HepG2 (cell line): ENCODE measurements around the gene NUAK2. TPM values are rescaled to one million over a fixed set of nuclear protein-coding genes. Genes with fewer than 3 reads are reported as not detected.

Experiments used
- CBX2 ChIP-seq, 2 experiments: fragments of 200-600 bp in 1 of 2; sonication (generic); formaldehyde crosslinking in 1 of 2; IDR thresholded peaks; 2 replicates each; pipeline versions ENCODE4 v1.7.0 to v1.8.1; 2018 to 2022; ENCODE audit warnings: low read depth in 2 of 2, low read length in 1 of 2, mild to moderate bottlenecking in 1 of 2, missing genetic modification reagents in 1 of 2
- GTF3A ChIP-seq: sonication (generic); formaldehyde crosslinking; conservative IDR thresholded peaks from 2 replicates; pipeline ENCODE4 v1.4.0; 2020; ENCODE audit warnings: mild to moderate bottlenecking, missing genetic modification reagents
- HOXD1 ChIP-seq: sonication (generic); formaldehyde crosslinking; IDR thresholded peaks from 2 replicates; pipeline ENCODE4 v1.5.0; 2020; ENCODE audit warnings: missing genetic modification reagents
- MED13 ChIP-seq: sonication (generic); formaldehyde crosslinking; IDR thresholded peaks from 2 replicates; pipeline ENCODE4 v1.5.0; 2020; ENCODE audit warnings: missing genetic modification reagents
- NFIC ChIP-seq: IDR thresholded peaks from 2 replicates; pipeline ENCODE4 v1.6.1; 2012; ENCODE audit warnings: mild to moderate bottlenecking, low read length, inconsistent platforms
- NRL ChIP-seq: sonication (generic); formaldehyde crosslinking; IDR thresholded peaks from 2 replicates; pipeline ENCODE4 v1.5.0; 2020; ENCODE audit warnings: missing genetic modification reagents, mild to moderate bottlenecking, moderate library complexity, borderline replicate concordance
- PATZ1 ChIP-seq: sonication (generic); formaldehyde crosslinking; IDR thresholded peaks from 2 replicates; pipeline ENCODE4 v1.4.0; 2020; ENCODE audit warnings: missing genetic modification reagents
- PRPF4 ChIP-seq: fragments of 200-400 bp; formaldehyde crosslinking; IDR thresholded peaks from 2 replicates; pipeline ENCODE4 v1.6.1; 2016; ENCODE audit warnings: low read length, low read depth; ENCODE audit not compliant: poor library complexity, severe bottlenecking
- RFX5 ChIP-seq: IDR thresholded peaks from 2 replicates; pipeline ENCODE4 v1.6.1; 2011; ENCODE audit warnings: low read depth, low read length, improper control_type of control experiment
- SSRP1 ChIP-seq: IDR thresholded peaks from 2 replicates; pipeline ENCODE4 v1.6.1; 2016; ENCODE audit warnings: control low read depth
- TBX2 ChIP-seq: sonication (generic); formaldehyde crosslinking; IDR thresholded peaks from 2 replicates; pipeline ENCODE4 v1.5.0; 2020; ENCODE audit warnings: missing genetic modification reagents, mild to moderate bottlenecking, borderline replicate concordance
- ZFP62 ChIP-seq: sonication (generic); formaldehyde crosslinking; IDR thresholded peaks from 2 replicates; pipeline ENCODE4 v1.4.0; 2020; ENCODE audit warnings: missing genetic modification reagents
- ZNF143 ChIP-seq: sonication (generic); formaldehyde crosslinking; IDR thresholded peaks from 2 replicates; pipeline ENCODE4 v1.4.0; 2020; ENCODE audit warnings: missing genetic modification reagents
- ZNF251 ChIP-seq: sonication (generic); formaldehyde crosslinking; IDR thresholded peaks from 2 replicates; pipeline ENCODE4 v1.9.0; 2021; ENCODE audit warnings: mild to moderate bottlenecking, missing genetic modification reagents
- ZNF331 ChIP-seq: sonication (generic); formaldehyde crosslinking; IDR thresholded peaks from 2 replicates; pipeline ENCODE4 v1.4.0; 2020; ENCODE audit warnings: missing genetic modification reagents
- ZNF441 ChIP-seq: sonication (generic); formaldehyde crosslinking; IDR thresholded peaks from 2 replicates; pipeline ENCODE4 v1.7.0; 2021; ENCODE audit warnings: missing genetic modification reagents, borderline replicate concordance
- ZNF607 ChIP-seq: sonication (generic); formaldehyde crosslinking; IDR thresholded peaks from 2 replicates; pipeline ENCODE4 v1.5.1; 2020; ENCODE audit warnings: missing genetic modification reagents, mild to moderate bottlenecking, borderline replicate concordance
- ZNF678 ChIP-seq: sonication (generic); formaldehyde crosslinking; IDR thresholded peaks from 2 replicates; pipeline ENCODE4 v1.4.0; 2020; ENCODE audit warnings: mild to moderate bottlenecking, missing genetic modification reagents
- ZNF720 ChIP-seq: sonication (generic); formaldehyde crosslinking; IDR thresholded peaks from 2 replicates; pipeline ENCODE4 v1.4.0; 2020; ENCODE audit warnings: missing genetic modification reagents
- ZSCAN25 ChIP-seq: sonication (generic); formaldehyde crosslinking; IDR thresholded peaks from 2 replicates; pipeline ENCODE4 v1.8.0; 2022; ENCODE audit warnings: mild to moderate bottlenecking, missing genetic modification reagents
- polyA plus RNA-seq, 8 experiments: library from polyadenylated mRNA; depleted of rRNA in 3 of 8; stranded (reverse) in 7 of 8; unstranded in 1 of 8; fragments of >200 nt; fragmentation: Illumina TruSeq in 4 of 8; extraction: Trizol in 4 of 8; gene quantifications; 2 replicates each; pipeline versions ENCODE4 v1.2.1 to v1.2.3, GENCODE V29; 2011 to 2016; ENCODE audit warnings: low read depth in 4 of 8, missing spikeins in 1 of 8, mixed read lengths in 1 of 8; ENCODE audit not compliant: insufficient read depth in 1 of 8
- total RNA-seq, 5 experiments: library from RNA; depleted of rRNA; stranded (reverse); fragments of >200 nt; fragmentation: Illumina TruSeq; extraction: Trizol; gene quantifications; 2 replicates each; pipeline ENCODE4 v1.2.3, GENCODE V29; 2016; ENCODE audit warnings: low read depth in 1 of 5
- TF ChIP-seq, protein P1 (sequence below): sonication (generic); formaldehyde crosslinking; IDR thresholded peaks from 2 replicates; pipeline ENCODE4 v1.4.0; 2020; ENCODE audit warnings: missing genetic modification reagents
- TF ChIP-seq, protein P2 (sequence below): sonication (generic); formaldehyde crosslinking; IDR thresholded peaks from 2 replicates; pipeline ENCODE4 v1.8.1; 2022; ENCODE audit warnings: low read depth, mild to moderate bottlenecking, missing genetic modification reagents
- TF ChIP-seq, protein P3 (sequence below): sonication (generic); formaldehyde crosslinking; IDR thresholded peaks from 2 replicates; pipeline ENCODE4 v1.4.0; 2020; ENCODE audit warnings: missing genetic modification reagents

Gene NUAK2
- total and polyA plus RNA-seq, 2 of the 13 experiments (the other 11 are each of a cell fraction or from before 2014, with no cell fraction given): 0.75 to 1.1 TPM

- TF ChIP-seq ZNF251 (CRISPR knock-in tag) (no peak), ZNF441 (CRISPR knock-in tag) (peak; percentile 97), CBX2 (IDR thresholded peaks at IDR 0.05; ENCODE audit: low read depth, low read length) (no peak), CBX2 (CRISPR knock-in tag; IDR thresholded peaks at IDR 0.05; ENCODE audit: low read depth) (no peak), NFIC (no peak), GTF3A (CRISPR knock-in tag) (no peak), ZNF720 (CRISPR knock-in tag) (no peak), TBX2 (CRISPR knock-in tag) (no peak), PATZ1 (peak; percentile 72), ZNF607 (no peak), ZNF331 (0 out of 2 replicates have a peak, but pooled peaks have one; percentile 21), ZFP62 (CRISPR knock-in tag) (no peak), ZSCAN25 (CRISPR knock-in tag) (no peak), HOXD1 (CRISPR knock-in tag) (no peak), MED13 (CRISPR knock-in tag) (no peak), ZNF143 (CRISPR knock-in tag) (no peak), RFX5 (no peak), NRL (CRISPR knock-in tag) (no peak), ZNF678 (CRISPR knock-in tag) (no peak), PRPF4 (no peak), SSRP1 (no peak)
- TF ChIP-seq, protein P1, sequence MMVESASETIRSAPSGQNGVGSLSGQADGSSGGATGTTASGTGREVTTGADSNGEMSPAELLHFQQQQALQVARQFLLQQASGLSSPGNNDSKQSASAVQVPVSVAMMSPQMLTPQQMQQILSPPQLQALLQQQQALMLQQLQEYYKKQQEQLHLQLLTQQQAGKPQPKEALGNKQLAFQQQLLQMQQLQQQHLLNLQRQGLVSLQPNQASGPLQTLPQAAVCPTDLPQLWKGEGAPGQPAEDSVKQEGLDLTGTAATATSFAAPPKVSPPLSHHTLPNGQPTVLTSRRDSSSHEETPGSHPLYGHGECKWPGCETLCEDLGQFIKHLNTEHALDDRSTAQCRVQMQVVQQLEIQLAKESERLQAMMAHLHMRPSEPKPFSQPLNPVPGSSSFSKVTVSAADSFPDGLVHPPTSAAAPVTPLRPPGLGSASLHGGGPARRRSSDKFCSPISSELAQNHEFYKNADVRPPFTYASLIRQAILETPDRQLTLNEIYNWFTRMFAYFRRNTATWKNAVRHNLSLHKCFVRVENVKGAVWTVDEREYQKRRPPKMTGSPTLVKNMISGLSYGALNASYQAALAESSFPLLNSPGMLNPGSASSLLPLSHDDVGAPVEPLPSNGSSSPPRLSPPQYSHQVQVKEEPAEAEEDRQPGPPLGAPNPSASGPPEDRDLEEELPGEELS: peak; percentile 75
- TF ChIP-seq, protein P2, sequence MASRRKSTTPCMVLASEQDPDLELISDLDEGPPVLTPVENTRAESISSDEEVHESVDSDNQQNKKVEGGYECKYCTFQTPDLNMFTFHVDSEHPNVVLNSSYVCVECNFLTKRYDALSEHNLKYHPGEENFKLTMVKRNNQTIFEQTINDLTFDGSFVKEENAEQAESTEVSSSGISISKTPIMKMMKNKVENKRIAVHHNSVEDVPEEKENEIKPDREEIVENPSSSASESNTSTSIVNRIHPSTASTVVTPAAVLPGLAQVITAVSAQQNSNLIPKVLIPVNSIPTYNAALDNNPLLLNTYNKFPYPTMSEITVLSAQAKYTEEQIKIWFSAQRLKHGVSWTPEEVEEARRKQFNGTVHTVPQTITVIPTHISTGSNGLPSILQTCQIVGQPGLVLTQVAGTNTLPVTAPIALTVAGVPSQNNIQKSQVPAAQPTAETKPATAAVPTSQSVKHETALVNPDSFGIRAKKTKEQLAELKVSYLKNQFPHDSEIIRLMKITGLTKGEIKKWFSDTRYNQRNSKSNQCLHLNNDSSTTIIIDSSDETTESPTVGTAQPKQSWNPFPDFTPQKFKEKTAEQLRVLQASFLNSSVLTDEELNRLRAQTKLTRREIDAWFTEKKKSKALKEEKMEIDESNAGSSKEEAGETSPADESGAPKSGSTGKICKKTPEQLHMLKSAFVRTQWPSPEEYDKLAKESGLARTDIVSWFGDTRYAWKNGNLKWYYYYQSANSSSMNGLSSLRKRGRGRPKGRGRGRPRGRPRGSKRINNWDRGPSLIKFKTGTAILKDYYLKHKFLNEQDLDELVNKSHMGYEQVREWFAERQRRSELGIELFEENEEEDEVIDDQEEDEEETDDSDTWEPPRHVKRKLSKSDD: no peak
- TF ChIP-seq, protein P3, sequence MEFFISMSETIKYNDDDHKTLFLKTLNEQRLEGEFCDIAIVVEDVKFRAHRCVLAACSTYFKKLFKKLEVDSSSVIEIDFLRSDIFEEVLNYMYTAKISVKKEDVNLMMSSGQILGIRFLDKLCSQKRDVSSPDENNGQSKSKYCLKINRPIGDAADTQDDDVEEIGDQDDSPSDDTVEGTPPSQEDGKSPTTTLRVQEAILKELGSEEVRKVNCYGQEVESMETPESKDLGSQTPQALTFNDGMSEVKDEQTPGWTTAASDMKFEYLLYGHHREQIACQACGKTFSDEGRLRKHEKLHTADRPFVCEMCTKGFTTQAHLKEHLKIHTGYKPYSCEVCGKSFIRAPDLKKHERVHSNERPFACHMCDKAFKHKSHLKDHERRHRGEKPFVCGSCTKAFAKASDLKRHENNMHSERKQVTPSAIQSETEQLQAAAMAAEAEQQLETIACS: no peak
These were observed 22.8 kb upstream of the NUAK2 start (continued) for GRCh38 chr1:205344066-205344928.
